Loucy (cell line): Measurements from ENCODE around the gene STN1.

ENCODE experiments used
- H2AFZ ChIP-seq: fragments of 200-600 bp; sonication (generic); 2 replicates; pipeline ENCODE4 v1.6.0; 2016; ENCODE audit warnings: antibody characterized with exemption, mild to moderate bottlenecking, low read length, moderate library complexity
- H3F3A ChIP-seq: fragments of 200-600 bp; 2 replicates; pipeline ENCODE4 v1.6.0; 2016; ENCODE audit warnings: antibody characterized with exemption, low read depth, mild to moderate bottlenecking
- H3K27me3 ChIP-seq: fragments of 200-600 bp; sonication (generic); 2 replicates; pipeline ENCODE4 v1.6.1; 2014; ENCODE audit warnings: low read length, mild to moderate bottlenecking; ENCODE audit not compliant: insufficient read depth, poor library complexity, severe bottlenecking
- H3K36me3 ChIP-seq: fragments of 200-600 bp; sonication (generic); 2 replicates; pipeline ENCODE4 v1.6.1; 2016; ENCODE audit warnings: low read length; ENCODE audit not compliant: insufficient read depth
- H3K4me1 ChIP-seq: fragments of 200-600 bp; sonication (generic); 2 replicates; pipeline ENCODE4 v1.5.1; 2014; ENCODE audit warnings: low read length, mild to moderate bottlenecking; ENCODE audit not compliant: insufficient read depth, poor library complexity, severe bottlenecking
- H3K4me2 ChIP-seq: fragments of 200-600 bp; sonication (generic); 2 replicates; pipeline ENCODE4 v1.6.0; 2014; ENCODE audit warnings: antibody characterized with exemption, low read length, low read depth, mild to moderate bottlenecking; ENCODE audit not compliant: poor library complexity, severe bottlenecking
- H3K4me3 ChIP-seq: fragments of 200-600 bp; sonication (generic); 2 replicates; pipeline ENCODE4 v1.5.1; 2014; ENCODE audit warnings: low read length, mild to moderate bottlenecking, mixed read lengths; ENCODE audit not compliant: poor library complexity, severe bottlenecking
- H3K79me2 ChIP-seq: fragments of 200-600 bp; sonication (generic); 2 replicates; pipeline ENCODE4 v1.6.1; 2014; ENCODE audit warnings: low read length; ENCODE audit not compliant: insufficient read depth
- H3K9ac ChIP-seq: fragments of 200-600 bp; sonication (generic); 2 replicates; pipeline ENCODE4 v1.6.0; 2014; ENCODE audit warnings: mild to moderate bottlenecking, low read depth, low read length, moderate library complexity; ENCODE audit not compliant: poor library complexity, severe bottlenecking
- H3K9me2 ChIP-seq: fragments of 200-600 bp; sonication (generic); replicated peaks from 2 replicates; pipeline ENCODE4 v1.6.1; 2016; ENCODE audit warnings: low read depth, low read length, mixed read lengths
- H3K9me3 ChIP-seq: fragments of 200-600 bp; sonication (generic); 2 replicates; pipeline ENCODE4 v1.6.1; 2014; ENCODE audit warnings: mild to moderate bottlenecking, antibody characterized with exemption, low read length, low read depth; ENCODE audit not compliant: insufficient read depth
- H4K20me1 ChIP-seq: fragments of 200-600 bp; sonication (generic); 2 replicates; pipeline ENCODE4 v1.6.0; 2014; ENCODE audit warnings: antibody characterized with exemption, low read length, mild to moderate bottlenecking; ENCODE audit not compliant: insufficient read depth, poor library complexity, severe bottlenecking
- EZH2phosphoT487 ChIP-seq: fragments of 200-600 bp; IDR thresholded peaks from 2 replicates; pipeline ENCODE4 v1.6.1; 2018; ENCODE audit warnings: antibody characterized with exemption, mild to moderate bottlenecking, moderate library complexity, borderline replicate concordance
- TF ChIP-seq, protein P1 (sequence below): fragments of 200-600 bp; sonication (generic); conservative IDR thresholded peaks from 2 replicates; pipeline ENCODE4 v1.5.1; 2014; ENCODE audit warnings: mild to moderate bottlenecking, antibody characterized with exemption, low read length

Gene STN1

DNA sequence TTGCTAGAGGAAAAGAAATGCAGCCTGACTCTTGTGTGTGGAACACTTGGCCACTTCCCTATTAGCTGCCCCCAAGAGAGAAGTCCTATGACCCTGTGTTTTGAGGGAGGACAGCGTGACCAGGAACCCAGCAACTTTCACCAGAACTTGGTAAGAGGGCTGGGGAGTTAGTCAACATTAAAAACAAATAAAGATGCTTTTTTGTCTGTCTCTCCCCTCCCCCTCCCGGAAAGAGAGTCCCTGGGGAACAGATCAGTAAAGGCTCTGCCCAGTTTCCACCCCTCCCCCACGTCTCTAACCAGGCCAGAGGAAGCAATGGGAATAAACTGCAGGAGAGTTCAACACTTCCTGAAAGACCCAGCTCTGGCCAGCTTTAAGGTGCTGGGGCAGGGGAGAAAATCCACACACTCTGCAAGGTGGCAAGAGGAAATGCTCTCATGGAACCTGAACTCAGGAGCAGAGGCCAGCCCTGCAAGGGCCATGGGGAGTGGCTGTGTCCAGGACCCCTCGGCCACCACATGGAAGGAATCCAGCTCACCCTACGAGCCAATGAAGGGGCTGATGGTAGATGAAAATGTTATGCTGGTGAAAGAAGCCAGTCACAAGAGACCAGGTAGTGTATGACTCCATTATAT lies 84.1 kb downstream of the STN1 start:
- Histone ChIP-seq H3K27me3 (no peaks in the 10 kb centered on the region), H3K4me2 (peak overlapping the region; percentile 15), H3K36me3 (no peaks in the 10 kb centered on the region), H3K9me3 (peaks cover 4% of the 10 kb centered on the region; the same call in 1 of the 2 replicates), H3K4me1 (peaks cover 41% of the 10 kb centered on the region), H3K79me2 (peaks cover 68% of the 10 kb centered on the region), H2AFZ (no peak overlapping the region), H4K20me1 (no peaks in the 10 kb centered on the region), H3K9ac (peak overlapping the region; percentile 3), H3K9me2 (no peaks in the 10 kb centered on the region), H3F3A (no peaks in the 10 kb centered on the region), H3K4me3 (no peak overlapping the region)
- TF ChIP-seq, protein P1, sequence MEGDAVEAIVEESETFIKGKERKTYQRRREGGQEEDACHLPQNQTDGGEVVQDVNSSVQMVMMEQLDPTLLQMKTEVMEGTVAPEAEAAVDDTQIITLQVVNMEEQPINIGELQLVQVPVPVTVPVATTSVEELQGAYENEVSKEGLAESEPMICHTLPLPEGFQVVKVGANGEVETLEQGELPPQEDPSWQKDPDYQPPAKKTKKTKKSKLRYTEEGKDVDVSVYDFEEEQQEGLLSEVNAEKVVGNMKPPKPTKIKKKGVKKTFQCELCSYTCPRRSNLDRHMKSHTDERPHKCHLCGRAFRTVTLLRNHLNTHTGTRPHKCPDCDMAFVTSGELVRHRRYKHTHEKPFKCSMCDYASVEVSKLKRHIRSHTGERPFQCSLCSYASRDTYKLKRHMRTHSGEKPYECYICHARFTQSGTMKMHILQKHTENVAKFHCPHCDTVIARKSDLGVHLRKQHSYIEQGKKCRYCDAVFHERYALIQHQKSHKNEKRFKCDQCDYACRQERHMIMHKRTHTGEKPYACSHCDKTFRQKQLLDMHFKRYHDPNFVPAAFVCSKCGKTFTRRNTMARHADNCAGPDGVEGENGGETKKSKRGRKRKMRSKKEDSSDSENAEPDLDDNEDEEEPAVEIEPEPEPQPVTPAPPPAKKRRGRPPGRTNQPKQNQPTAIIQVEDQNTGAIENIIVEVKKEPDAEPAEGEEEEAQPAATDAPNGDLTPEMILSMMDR: no peak
- no peak for TF ChIP-seq EZH2phosphoT487

DNA sequence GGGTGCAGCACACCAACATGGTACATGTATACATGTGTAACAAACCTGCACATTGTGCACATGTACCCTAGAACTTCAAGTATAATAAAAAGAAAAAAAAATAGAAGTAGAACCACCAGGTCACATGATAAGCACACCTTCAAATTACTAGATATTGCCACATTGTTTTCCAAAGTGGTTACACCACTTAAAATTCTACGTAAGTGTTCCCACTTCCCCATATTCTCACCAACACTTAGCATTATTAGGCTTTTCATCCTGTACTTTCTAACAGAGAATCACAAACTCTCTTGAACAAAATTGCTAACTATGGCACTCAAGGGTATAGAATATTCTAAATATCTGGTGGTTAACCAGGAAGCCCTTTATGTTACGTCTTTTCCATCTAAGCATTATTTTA lies 85.2 kb downstream of the STN1 start:
- H3K4me2 ChIP-seq: no peak overlapping the region
- H3K9ac ChIP-seq: no peak overlapping the region
- TF ChIP-seq EZH2phosphoT487: no peak
- TF ChIP-seq, protein P1: no peak
- H3K36me3 ChIP-seq: no peaks in the 10 kb centered on the region
- no peaks in the 10 kb centered on the region for H3F3A ChIP-seq
- H3K9me3 ChIP-seq: peaks cover 4% of the 10 kb centered on the region; the same call in 1 of the 2 replicates
- H3K9me2 ChIP-seq: no peaks in the 10 kb centered on the region
- H4K20me1 ChIP-seq: no peaks in the 10 kb centered on the region
- peaks cover 33% of the 10 kb centered on the region for H3K4me1 ChIP-seq
- peaks cover 65% of the 10 kb centered on the region for H3K79me2 ChIP-seq
- H3K4me3 ChIP-seq: no peak overlapping the region
- no peaks in the 10 kb centered on the region for H3K27me3 ChIP-seq
- H2AFZ ChIP-seq: no peak overlapping the region
